Stimulated activated CD4-positive, alpha-beta T cell treated with anti-CD3 and anti-CD28 coated beads, Interleukin-12 subunit alpha, Interleukin-12 subunit beta, amount 100 ng/mL, for 48 hours (primary cell): ENCODE data around the gene TICRR.

Source experiments
- DNase-seq, 3 donors: peaks; one replicate each; pipeline ENCODE4 v3.0.0-alpha.2; 2020; ENCODE audit warnings: low read depth in 2 of 3, low spot score in 1 of 3

TICRR gene

DNA sequence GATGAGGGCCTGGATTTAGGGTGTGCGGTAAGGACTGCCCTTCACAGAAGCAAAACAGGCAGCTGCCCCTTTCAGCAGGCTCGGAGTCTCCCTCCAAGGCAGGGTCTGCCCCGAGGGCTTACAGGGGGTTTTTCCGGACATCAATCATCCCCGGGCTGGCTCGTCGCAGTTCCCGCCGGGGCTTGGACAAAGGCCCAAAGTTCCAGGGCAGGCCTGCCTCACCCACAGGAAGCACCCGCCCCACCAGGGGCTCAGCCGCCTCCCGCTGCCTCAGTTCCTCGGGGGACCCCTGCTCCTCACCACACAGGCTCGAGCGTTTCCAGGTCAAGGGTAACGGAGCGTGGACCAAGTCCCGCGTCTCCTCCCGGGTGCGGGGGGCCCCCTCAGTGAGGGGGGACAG, 53.0 kb downstream of the TICRR start:
- DNase-seq, result no peak

DNA sequence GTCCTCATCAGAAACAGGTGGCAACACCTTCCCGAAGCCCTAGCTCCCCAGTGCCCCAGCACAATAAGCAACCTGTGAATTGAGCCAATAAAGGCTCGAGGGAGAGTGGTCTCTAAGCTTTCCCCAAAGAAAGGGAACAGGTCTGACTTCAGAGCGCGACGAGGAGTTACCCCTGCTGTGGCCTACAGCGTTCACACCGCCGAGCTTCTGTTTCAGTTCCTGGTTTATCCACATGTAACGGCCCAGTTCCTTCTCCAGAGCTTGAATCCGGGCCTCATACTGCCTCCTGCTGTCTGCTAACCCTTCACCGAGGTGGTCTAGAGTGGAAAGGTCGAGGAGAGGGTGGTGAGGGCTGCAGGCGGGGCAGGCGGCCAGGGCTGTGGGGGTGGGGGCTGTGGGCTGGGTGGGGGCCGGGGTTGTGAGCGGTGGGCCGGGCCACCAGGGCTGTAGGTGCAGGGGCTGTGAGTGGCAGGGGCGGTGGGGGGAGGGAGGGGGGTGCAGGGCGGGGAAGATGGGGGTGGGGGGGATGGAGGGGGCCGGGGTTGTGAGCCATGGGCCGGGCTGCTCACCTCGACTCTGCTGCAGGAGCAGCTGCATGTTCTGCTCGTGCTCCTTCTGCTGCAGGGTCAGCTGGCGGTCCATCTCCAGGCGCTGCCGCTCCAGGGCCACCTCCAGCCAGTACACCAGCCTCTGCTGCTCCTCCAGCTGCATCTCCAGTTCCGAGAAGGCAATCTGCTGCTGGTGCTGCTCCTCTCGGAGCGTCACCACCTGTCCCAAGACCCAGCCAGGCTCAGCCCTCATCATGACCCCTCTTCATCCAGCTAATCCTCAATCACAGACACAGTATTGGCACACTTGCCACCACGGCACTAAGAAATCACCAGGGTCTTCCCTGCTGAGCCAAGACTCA, 53.8 kb downstream of the TICRR start:
- DNase-seq, result no peak

DNA sequence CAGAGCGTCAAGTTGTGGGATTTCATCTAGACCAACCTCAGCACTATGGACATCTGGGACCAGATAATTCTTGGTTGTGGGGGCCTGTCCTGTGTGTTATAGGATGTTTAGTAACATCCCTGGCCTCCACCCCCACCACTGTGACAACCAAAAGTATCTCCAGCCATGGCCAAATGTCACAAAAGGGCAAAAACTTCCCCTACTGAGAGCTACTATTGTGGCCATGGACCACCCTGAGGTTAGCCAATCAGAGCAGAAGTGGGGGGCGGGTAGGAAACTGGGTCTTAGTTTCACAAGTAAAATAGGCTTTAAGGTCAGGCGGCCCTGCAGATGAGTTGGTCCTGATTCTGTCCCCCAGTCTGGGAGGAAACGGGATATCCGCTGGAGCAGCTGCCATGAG, 54.6 kb downstream of the TICRR start:
- DNase-seq, result no peak

DNA sequence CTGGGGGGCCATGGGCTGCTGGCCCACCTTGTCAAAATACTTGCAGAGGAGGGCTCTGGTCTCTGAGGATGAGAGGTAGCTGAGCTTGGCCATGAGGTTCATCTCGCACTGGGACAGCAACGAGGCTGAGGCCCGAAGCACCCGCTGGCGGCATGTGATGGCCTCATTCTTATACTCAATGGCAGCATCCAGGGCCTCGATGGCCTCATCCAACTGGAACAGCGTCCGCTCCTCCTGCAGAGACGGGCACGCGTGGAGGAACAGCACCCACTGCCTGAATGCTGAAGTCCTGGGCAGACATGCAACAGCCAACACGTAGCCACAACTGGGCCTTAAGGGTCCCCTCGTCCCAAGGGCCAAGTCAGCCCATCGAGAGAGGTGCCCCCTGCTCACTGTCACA, 55.0 kb downstream of the TICRR start:
- DNase-seq, result no peak

DNA sequence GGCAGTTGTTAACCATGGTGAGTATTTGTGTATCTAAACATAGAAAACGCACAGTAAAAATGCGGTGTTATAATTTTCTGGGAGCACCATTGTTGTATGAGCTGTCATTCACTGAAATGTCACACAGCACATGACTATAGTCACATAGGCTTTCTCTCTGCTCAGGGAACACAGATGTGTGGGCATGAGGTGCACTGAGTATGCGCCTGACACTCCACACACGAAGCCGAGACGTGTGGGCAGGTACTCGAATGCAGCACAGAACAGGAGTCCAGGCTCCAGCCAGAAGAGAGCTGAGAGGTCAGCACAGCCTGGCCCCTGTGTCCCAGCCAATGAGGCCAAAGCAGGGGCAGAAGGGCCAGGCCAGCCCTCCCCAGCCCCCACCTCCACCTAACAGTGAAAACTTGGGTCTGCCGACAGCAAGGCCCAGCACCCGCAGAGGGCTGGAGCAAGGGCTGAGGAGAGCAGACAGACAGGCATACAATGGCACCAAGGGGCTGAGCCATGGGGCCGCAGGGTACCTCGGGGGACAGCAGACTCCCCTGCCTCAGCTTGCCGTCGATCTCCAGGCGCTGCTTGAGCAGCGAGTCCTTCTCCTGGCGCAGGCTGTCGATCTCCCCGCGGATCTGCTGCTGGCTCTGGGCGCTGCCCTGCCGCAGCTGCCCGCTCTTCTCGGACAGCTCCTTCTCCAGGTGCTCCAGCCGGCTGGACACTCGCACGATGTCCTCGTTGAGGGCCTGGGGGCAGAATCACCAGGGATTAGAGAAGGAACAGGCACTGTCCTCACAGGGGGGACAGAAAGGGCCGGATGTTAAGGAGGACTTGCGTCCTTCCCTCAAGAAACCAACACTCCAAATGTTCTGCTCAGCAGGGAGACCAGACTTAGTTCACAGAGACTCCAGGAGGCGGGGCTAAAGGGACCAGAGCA, 56.0 kb downstream of the TICRR start:
- DNase-seq, result no peak

DNA sequence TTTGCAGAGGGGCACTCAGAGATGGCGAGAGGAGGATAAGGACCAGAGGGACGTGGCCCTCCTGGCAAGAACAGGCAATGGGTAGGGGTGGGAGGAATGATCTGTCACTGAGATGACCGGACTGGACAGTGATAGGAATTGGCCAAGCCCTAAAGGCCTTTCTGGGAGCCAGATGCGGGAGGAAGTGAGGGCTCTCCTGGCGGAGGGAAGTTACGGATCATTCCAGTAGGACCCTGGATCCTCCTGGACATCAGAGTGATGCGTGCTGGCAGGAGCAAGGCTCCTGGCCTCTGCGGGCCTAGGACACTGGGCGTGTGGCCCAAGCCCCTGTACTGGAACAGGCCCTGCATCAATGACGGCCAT, 56.6 kb downstream of the TICRR start:
- DNase-seq, result no peak

DNA sequence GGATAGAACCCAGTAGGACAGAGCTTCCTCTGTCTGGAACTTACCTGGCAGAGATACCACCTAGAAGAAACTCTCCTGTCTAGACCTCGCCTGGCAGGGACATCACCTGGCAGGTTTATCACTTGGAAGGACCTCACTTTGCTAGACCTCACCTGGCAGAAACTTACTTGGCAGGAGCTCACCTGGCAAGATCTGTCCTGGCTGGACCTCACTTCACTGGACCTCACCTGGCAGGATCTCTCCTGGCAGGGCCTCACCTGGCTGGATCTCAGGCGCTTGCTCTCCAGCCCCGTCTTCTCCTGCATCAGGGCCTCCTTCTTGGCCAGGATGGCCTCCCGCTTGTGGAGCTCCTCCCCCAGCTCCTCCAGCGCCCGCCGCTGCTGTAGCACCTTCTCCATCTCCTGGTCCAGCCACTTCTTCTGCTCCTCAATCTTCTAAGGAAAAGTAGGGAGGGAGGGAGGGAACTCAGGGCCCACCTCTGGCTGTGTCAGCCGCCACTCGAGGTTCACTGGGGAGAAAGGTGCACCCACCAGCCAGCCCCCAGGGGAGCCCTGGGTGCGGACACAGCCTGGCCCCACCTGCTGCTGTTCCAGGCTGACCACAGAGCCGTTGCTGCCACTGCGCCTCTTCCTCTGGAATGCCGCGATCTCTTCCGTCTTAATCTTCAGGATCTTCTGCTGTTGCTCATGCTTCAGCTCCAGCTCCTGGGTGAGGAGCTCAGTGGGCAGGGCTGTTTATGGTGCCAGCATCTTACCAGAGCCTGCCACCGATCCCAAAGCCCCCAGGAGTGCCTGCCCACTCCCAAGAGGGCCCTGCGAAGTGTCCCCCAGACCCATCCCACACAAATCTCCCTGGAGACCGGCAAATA, 57.5 kb downstream of the TICRR start:
- no peak for DNase-seq

DNA sequence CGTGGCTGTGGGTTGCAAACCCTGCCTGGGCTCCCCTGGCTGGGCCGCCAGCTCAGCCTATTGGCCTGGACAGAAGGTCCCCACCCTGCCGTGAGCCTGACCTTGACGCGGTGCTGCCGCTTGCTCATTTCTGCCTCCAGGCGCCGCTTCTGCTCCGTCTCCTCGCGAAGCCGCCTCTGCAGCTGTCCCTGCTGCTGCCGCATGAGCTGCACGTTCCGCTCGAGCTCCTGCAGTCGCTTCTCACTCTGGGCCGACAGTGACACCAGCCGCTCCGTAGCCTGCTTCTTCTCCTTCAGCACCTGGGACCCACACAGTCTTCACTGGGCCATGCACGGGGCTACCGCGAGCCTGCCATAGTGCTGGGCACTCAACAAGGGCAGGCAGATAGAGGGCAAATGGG, 58.3 kb downstream of the TICRR start:
- DNase-seq, result no peak

DNA sequence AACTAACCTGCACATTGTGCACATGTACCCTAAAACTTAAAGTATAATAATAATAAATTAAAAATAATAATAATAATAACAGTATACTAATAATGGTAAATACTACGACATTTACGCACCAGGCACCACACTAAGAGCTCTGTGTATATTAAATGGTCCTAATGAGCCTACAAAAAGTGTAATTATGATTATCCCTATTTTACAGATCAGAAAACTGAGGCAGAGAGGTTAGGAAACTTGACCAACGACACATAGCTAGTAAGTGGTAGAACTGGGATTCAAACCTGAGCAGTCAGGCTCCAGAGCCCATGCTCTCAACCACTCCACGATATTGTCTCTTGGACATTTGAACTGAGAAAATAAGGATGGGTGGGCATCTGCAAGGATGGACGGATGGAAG, 65.0 kb downstream of the TICRR start:
- DNase-seq, result no peak

DNA sequence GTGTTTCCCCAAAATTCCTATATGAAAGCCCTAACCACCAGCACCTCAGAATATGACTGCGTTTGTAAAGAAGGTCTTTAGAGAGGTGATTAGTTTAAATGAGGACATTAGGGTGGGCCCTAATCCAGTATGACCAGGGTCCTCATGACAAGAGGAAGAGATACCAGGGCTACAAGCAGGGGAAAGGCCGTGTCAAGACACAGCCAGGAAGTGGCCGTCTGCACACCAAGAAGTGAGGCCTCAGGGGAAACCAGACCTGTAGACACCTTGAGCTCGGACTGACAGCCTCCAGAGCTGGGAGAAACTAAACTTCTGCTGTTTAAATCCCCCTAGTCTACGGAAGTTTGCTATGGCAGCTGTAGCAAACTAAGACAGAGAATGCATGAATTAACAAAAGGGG, 65.8 kb downstream of the TICRR start:
- DNase-seq, result no peak

DNA sequence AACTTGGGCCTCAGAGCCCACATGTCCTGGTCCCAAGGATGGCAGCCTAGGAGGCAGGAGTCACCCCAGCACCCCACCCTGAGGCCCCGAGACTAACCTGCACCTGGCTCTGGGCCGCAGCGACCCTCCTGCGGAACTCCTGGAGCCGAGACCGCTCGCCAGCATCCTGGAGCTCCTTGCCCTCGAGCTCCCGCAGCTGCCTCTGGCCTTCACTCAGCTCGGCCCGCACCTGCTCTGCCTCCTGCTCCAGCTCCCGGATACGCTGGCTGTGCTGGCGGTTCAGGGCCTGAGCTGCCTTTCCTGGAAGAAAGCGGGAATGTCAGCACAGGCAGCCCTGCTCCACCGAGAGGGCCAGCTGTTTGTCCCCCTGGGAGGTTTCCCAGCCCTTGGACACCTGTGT, 66.8 kb downstream of the TICRR start:
- no peak for DNase-seq

DNA sequence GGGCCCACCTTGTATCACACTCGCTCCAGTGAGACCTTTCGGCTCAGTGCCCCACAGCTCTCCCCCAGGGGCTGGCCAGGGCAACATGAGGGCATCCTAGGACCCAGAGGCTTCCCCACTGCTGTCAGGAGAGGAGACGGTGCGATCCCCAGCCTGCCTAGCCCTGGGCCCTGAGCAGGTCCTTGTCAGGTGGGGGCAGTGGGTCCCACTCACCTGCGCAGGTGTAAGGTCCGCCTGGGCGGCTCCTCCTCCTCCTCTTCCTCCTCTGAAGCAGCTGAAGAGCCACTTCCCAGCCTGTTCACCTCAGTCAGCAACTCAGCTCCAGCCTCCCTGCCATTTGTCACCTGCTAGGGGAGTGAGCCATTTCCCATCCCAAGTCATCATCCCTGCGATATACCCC, 70.4 kb downstream of the TICRR start:
- no peak for DNase-seq

DNA sequence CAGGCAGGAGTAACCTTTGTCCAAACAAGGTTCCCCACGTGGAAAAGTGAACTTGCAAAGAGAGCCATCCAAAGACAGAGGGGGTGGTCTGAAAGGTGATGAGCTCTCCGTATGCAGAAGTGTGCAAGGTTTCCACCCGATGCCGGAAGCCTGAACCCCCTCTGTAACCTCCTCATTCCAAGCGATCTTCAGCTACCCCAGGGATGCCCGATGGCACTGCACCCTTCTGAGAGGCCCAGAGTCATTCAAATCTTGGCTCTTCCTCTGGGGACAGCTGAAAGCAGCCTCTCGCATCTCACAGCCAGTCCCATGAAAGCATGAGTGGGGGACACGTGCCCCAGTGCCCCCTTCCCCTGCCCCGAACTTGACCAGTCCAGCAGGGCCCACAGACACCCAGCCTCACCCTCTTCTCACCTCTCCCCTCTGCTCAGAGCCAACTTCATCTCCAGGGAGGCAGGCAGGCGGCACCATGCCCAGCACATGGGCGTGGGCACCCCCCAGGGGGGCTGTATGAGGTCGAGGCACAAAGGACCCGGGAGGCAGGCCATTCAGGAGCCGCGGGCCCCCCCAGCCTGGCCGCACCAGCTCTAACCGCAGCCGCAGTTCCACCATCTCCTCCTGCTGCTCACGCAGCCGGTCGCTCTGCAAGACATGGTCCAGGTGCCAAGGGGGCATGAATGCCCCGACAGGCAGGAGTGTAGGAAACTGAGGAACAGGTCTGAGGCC, 71.3 kb downstream of the TICRR start:
- no peak for DNase-seq

DNA sequence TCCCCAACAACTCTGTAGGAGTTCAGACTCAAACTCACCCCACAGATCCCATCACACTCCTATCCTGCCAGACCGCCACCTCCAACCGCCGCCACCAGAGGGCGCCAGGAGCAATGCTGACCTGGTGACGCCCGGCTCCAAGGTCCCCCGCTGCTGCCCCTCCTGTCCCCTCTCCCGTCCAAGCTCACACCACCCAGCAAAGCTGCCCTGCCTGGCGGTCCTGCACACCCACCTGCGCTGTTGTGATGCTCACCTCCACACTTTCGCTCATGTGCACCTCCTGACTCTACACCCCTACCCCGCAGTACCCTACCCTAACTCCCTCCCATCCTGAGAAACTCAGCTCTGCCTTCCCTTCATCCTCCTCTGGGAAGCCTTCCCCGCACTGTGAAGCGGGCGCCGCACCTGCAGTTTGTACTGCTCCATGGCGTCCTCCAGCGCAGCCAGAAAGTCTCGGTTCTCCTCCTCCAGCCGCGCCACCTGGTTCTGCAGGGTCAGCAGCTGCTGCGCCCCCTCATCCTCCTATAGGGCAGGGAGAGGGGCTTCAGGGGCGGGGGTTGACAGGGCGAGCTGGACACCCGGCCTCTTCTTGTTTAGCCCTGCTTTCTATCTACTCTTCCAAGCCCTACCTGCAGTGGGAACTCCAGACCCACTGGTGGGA, 72.1 kb downstream of the TICRR start:
- peak; percentile 57 to 79 (median 66) for DNase-seq

DNA sequence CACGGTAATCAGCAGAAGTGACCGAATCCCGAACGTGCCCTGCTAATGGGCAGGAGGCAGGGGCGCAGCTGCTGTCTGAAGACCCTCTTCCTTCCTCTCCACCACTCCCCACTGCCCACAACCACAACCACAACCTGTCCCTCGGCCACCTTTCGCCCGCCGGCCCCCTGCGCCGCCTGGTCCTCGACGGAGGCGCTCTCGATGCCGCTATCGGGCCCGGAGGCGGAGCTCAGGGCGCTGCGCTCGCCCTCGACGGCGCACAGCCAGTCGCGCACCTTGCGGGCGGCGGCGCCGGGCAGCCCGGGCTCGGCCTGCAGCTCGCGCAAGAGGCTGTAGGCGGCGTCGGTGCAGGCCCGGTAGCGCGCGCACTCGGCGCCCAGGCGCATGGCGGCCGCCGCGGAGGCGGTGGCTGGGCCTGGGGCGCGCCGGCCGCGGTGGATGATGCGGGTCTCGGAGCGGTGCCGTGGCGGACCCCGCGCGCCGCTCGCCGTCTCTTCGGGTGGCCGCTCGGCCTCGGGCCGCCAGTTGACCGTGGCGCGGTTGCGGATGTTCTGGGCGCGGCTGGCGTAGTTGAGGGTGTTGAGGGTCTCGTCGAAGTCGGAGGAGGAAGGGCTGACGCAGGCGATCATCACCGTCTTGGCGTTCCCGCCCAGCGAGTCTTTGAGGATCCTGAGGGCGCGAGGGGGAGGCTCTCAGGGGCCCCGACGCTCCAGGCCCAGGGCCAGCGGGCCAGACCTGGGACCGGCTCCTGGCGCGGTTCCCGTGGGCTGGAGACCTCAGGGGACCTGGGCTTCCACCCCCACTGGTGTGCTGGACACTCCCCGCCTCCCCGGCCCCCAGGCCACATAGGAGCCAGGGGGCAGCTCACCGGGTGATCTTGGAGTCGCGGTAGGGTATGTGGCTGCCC, 73.1 kb downstream of the TICRR start:
- no peak for DNase-seq

DNA sequence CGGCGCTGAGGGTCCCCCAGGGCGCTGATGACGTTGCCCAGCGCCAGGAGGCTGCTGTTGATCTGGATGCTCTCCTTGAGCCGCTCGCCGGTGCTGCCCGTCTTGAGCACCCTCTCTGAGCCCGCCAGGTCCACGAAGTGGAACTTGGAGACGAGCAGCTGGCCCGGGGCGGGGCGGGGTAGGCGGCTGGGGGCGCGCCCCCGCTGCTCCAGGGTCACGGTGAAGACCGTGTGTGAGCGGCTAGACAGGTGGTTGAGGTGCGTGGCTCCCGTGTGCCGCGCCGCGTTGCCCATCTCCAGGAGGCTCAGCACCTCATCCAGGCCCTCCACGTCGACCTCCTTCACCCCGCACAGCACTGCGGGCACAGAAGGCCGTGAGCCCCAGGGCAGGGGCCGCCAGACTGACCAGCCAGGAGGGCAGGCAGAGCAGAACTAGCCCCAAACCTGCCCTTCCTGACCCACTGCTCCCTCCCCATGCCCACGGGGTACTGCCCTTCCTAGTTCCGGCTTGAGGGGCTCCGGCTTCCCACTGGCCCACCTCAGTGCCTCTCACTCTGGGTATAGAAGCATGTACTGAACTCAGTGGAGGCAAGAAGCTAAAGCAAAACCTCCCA, 73.8 kb downstream of the TICRR start:
- no peak for DNase-seq

DNA sequence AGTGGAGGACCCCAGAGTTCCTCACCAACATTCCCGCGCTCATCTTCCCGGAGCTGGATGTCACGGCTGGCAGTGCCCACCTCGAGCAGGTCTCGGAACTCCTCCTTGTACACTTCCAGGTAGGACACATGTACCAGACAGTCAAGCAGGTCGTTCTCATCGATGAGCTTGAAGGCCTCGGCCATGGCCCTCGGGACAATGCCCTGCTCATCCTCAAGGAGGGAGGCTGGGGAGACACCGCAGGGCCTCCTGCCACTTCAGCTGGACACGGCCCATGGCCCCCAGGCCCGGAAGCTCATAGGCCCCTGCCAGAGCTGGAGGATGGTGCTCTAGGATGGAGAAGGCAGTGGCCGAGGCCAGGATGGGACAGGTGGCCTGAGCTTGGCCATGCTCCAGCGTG, 74.4 kb downstream of the TICRR start:
- DNase-seq, result no peak

DNA sequence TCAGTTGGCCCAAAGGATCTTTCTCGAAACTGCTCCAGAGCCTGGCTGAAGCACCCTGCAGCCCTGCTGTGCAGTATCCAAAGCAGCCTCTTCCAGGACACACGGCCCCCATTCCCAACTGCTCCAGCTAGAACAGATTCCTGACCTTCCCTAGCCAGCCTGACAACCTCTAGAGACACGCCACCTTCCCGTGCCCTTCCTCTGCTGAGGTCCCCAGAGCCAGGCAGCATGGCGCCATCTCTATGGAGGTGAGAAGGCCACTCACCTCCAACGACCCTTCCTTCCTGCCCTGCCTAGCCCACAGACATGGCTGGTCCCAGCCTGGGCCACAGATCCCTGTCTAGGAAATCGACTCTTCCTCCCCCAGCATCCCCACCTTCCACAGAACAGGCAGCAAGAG, 76.9 kb downstream of the TICRR start:
- no peak for DNase-seq

DNA sequence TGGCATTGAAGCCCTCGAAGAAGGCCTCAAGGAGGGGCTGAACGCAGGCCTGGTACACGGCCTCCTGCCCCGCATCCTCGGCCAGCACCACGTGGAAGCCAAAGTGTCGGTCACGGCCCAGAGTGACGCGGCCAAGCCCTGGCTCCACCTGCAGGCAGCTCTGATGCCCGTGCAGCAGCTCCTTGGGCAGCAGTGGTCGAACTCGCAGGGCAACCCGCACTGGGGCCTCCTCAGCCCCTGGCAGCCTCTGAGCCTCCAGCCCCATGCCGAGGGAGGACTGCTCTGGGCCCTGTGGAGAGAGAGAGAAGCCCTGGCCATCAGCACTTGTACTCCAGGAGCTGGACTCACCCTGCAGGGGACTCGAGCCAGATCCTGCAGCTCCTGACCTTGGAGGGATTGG, 77.4 kb downstream of the TICRR start:
- DNase-seq, result no peak
